HCT116 (cell line): ENCODE data around the gene INKA2. TPM values are rescaled to one million over a fixed set of nuclear protein-coding genes. Genes with fewer than 3 reads are reported as not detected.

Experiments
- ATAC-seq: fragments of 200-7000 bp; cut with Tn5 transposase; 2 replicates; pipeline ENCODE4 v1.9.1; 2020; ENCODE audit warnings: mild to moderate bottlenecking, moderate library complexity
- BruUV-seq: library from RNA; stranded (reverse); fragments of 400-500 nt; replicated peaks from 2 replicates; lab custom pipeline; 2021; lab: Mats Ljungman, UMichigan
- CTCF ChIA-PET: fragments of 300-600 bp; sonication (Branson Sonifier 250); formaldehyde crosslinking; loops from one replicate; lab custom pipeline; 2021; ENCODE audit warnings: antibody characterized with exemption; lab: Charles Lee
- POLR2A ChIA-PET: fragments of 300-600, 350-600 bp; sonication (Branson Sonifier 250); formaldehyde crosslinking; loops from one replicate; lab custom pipeline; 2021; ENCODE audit warnings: antibody characterized with exemption; lab: Charles Lee
- RAD21 ChIA-PET, 2 experiments: fragments of 300-600 bp; sonication (Branson Sonifier 250); formaldehyde crosslinking; loops; one replicate each; lab custom pipeline; 2023; ENCODE audit warnings: low total read pairs in 2 of 2; ENCODE audit not compliant: uncharacterized antibody in 2 of 2, unreplicated experiment in 2 of 2, low non-redundant PET in 1 of 2; lab: Charles Lee
- DNase-seq: peaks from one replicate; pipeline ENCODE4 v3.0.0-alpha.2; 2010; ENCODE audit warnings: low read depth, low spot score
- H2AFZ ChIP-seq: fragments of 200-600 bp; shearing (Covaris generic), sonication (generic); 2 replicates; pipeline ENCODE4 v1.6.1; 2017; ENCODE audit warnings: low read depth, mixed run types, mixed read lengths, antibody characterized with exemption, low read length; ENCODE audit not compliant: poor library complexity, severe bottlenecking
- H3K27ac ChIP-seq: 2 replicates; pipeline ENCODE4 v1.5.1; 2012; ENCODE audit warnings: low read depth, low read length
- H3K27me3 ChIP-seq: fragments of 200-600 bp; sonication (generic); 2 replicates; pipeline ENCODE4 v1.6.1; 2016; ENCODE audit warnings: mixed run types, low read length, mixed read lengths; ENCODE audit not compliant: insufficient read depth
- H3K36me3 ChIP-seq, 2 experiments: fragments of 200-500 bp in 1 of 2; fragments of 200-600 bp in 1 of 2; sonication (Bioruptor generic) in 1 of 2; sonication (generic) in 1 of 2; 2 replicates each; pipeline versions ENCODE4 v1.5.1 to v1.6.1; 2014 to 2016; ENCODE audit warnings: low read length in 2 of 2, inconsistent platforms in 1 of 2, mixed read lengths in 1 of 2, mixed run types in 1 of 2; ENCODE audit not compliant: insufficient read depth in 2 of 2, control insufficient read depth in 1 of 2
- H3K4me1 ChIP-seq, 2 experiments: fragments of 200-600 bp in 1 of 2; sonication (generic) in 1 of 2; 2 replicates each; pipeline versions ENCODE4 v1.5.1 to v1.6.1; 2012 to 2017; ENCODE audit warnings: low read length in 2 of 2, inconsistent platforms in 1 of 2, mild to moderate bottlenecking in 1 of 2, mixed read lengths in 1 of 2, mixed run types in 1 of 2, moderate library complexity in 1 of 2; ENCODE audit not compliant: insufficient read depth in 2 of 2, control insufficient read depth in 1 of 2
- H3K4me2 ChIP-seq: fragments of 200-600 bp; sonication (generic); 2 replicates; pipeline ENCODE4 v1.6.1; 2017; ENCODE audit warnings: mixed run types, low read length, mixed read lengths
- H3K4me3 ChIP-seq, 2 experiments: fragments of 200-600 bp in 1 of 2; sonication (generic) in 1 of 2; replicated peaks in 1 of 2; 2 replicates each; pipeline ENCODE4 v1.5.1; 2011 to 2016; ENCODE audit warnings: low read length in 2 of 2, control low read depth in 1 of 2, low read depth in 1 of 2, mild to moderate bottlenecking in 1 of 2, mixed read lengths in 1 of 2, mixed run types in 1 of 2
- H3K79me2 ChIP-seq: fragments of 200-600 bp; sonication (generic); 2 replicates; pipeline ENCODE4 v1.6.1; 2017; ENCODE audit warnings: mild to moderate bottlenecking, mixed run types, low read length, moderate library complexity, mixed read lengths; ENCODE audit not compliant: insufficient read depth
- H3K9ac ChIP-seq: fragments of 200-600 bp; sonication (generic); 2 replicates; pipeline ENCODE4 v1.6.1; 2016; ENCODE audit warnings: low read length, mixed read lengths
- H3K9me2 ChIP-seq: fragments of 200-600 bp; sonication (generic), shearing (Covaris generic); 2 replicates; pipeline ENCODE4 v1.6.1; 2017; ENCODE audit warnings: mixed run types, mild to moderate bottlenecking, moderate library complexity; ENCODE audit not compliant: insufficient read depth
- H3K9me3 ChIP-seq, 2 experiments: fragments of 200-500 bp in 1 of 2; fragments of 200-600 bp in 1 of 2; sonication (Bioruptor generic) in 1 of 2; sonication (generic) in 1 of 2; 2 replicates each; pipeline ENCODE4 v1.6.1; 2014 to 2017; ENCODE audit warnings: low read length in 2 of 2, mixed read lengths in 2 of 2, inconsistent platforms in 1 of 2, low read depth in 1 of 2, mild to moderate bottlenecking in 1 of 2, mixed run types in 1 of 2, moderate library complexity in 1 of 2; ENCODE audit not compliant: control insufficient read depth in 1 of 2, insufficient read depth in 1 of 2
- H4K20me1 ChIP-seq: fragments of 200-600 bp; sonication (generic), shearing (Covaris generic); 2 replicates; pipeline ENCODE4 v1.6.1; 2017; ENCODE audit warnings: mixed run types, mild to moderate bottlenecking, moderate library complexity; ENCODE audit not compliant: insufficient read depth
- CEBPB ChIP-seq: IDR thresholded peaks from 2 replicates; pipeline ENCODE4 v1.6.1; 2012; ENCODE audit warnings: low read depth
- EZH2phosphoT487 ChIP-seq: fragments of 200-600 bp; IDR thresholded peaks from 2 replicates; pipeline ENCODE4 v1.6.1; 2018; ENCODE audit warnings: antibody characterized with exemption, borderline replicate concordance
- TCF7L2 ChIP-seq: IDR thresholded peaks from 2 replicates; pipeline ENCODE4 v1.7.0; 2011; ENCODE audit warnings: borderline replicate concordance, inconsistent platforms; ENCODE audit not compliant: insufficient read depth, insufficient read length; ENCODE audit errors: extremely low read depth
- ZFX ChIP-seq: fragments of 450-650 bp; IDR thresholded peaks from 2 replicates; pipeline ENCODE4 v1.6.1; 2017
- ZNF274 ChIP-seq: fragments of 200-500 bp; sonication (Bioruptor generic); IDR thresholded peaks from 2 replicates; pipeline ENCODE4 v1.6.1; 2014; ENCODE audit warnings: mild to moderate bottlenecking, low read depth, low read length, inconsistent platforms
- intact Hi-C: fragments of 100-400 bp; cut with micrococcal nuclease; formaldehyde crosslinking; loops from 2 replicates; pipeline ENCODE4 v1.10.0; 2022
- total RNA-seq: library from RNA; stranded (reverse); gene quantifications from one replicate; pipeline ENCODE4 v1.2.1, GENCODE V29; 2021; ENCODE audit not compliant: unreplicated experiment
- TF ChIP-seq, protein P1 (sequence below), 3 experiments: fragments of 200-600 bp in 1 of 3; sonication (generic) in 1 of 3; IDR thresholded peaks in 2 of 3; conservative IDR thresholded peaks in 1 of 3; 2 replicates each; pipeline ENCODE4 v1.5.1; 2012 to 2017; ENCODE audit warnings: low read depth in 2 of 3, low read length in 2 of 3, antibody characterized with exemption in 1 of 3, borderline replicate concordance in 1 of 3, control low read depth in 1 of 3, mild to moderate bottlenecking in 1 of 3, mixed read lengths in 1 of 3, mixed run types in 1 of 3, moderate library complexity in 1 of 3; ENCODE audit not compliant: insufficient read depth in 1 of 3
- TF ChIP-seq, protein P2 (sequence below): IDR thresholded peaks from 2 replicates; pipeline ENCODE4 v1.6.1; 2012

The INKA2 gene
- total RNA-seq, 1 experiment from 2014 or later, result 4.0 TPM

DNA sequence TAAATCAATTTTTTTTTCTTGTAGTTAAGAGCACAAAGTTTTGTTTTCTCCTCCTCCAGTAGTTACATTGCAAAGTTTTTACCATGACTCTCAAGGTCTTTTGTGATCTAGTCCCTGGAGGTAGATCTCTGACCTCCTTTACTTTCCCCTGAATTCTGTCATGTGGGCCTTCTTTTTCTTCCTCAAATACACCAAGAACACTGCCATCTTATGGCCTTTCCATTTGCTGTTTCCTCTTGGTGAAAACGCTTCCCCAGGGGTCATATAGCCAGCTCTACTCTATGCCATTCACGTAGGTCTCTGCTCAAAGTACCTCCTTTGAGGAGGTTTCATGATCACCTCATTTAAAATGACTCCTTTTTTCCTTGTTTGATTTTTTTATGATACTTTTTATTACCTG, 19.2 kb upstream of the INKA2 start:
- Histone ChIP-seq H3K27me3 (no peaks in the 10 kb centered on the region), H3K79me2 (peaks cover 49% of the 10 kb centered on the region), H3K9ac (no peak overlapping the region), H3K4me1 (peaks cover 11 to 18% of the 10 kb centered on the region in 2 experiments), H3K9me2 (no peaks in the 10 kb centered on the region), H2AFZ (no peak overlapping the region), H3K4me2 (no peak overlapping the region), H3K27ac (no peak overlapping the region), H3K4me3 (no peak overlapping the region)
- intact Hi-C loops, result no loop called here
- BruUV-seq, result no TSS peak
- no peak for DNase-seq
- RAD21 ChIA-PET, result no interaction called here
- POLR2A ChIA-PET, result no interaction called here
- TF ChIP-seq, protein P1, sequence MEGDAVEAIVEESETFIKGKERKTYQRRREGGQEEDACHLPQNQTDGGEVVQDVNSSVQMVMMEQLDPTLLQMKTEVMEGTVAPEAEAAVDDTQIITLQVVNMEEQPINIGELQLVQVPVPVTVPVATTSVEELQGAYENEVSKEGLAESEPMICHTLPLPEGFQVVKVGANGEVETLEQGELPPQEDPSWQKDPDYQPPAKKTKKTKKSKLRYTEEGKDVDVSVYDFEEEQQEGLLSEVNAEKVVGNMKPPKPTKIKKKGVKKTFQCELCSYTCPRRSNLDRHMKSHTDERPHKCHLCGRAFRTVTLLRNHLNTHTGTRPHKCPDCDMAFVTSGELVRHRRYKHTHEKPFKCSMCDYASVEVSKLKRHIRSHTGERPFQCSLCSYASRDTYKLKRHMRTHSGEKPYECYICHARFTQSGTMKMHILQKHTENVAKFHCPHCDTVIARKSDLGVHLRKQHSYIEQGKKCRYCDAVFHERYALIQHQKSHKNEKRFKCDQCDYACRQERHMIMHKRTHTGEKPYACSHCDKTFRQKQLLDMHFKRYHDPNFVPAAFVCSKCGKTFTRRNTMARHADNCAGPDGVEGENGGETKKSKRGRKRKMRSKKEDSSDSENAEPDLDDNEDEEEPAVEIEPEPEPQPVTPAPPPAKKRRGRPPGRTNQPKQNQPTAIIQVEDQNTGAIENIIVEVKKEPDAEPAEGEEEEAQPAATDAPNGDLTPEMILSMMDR (IDR thresholded peaks at IDR 0.05 in 2 of 3, conservative IDR thresholded peaks at IDR 0.05 in 1 of 3; ENCODE audit: borderline replicate concordance in 1 of 3, insufficient read depth in 1 of 3, low read depth in 2 of 3, low read length in 2 of 3), result peak in 1 of 3 experiments; percentile 27; a peak in 1 of 6 replicates
- TF ChIP-seq CEBPB, result no peak
- TF ChIP-seq, protein P2, sequence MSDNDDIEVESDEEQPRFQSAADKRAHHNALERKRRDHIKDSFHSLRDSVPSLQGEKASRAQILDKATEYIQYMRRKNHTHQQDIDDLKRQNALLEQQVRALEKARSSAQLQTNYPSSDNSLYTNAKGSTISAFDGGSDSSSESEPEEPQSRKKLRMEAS, result no peak
- TF ChIP-seq, all 23 proteins: peak for 1
- Histone ChIP-seq H3K36me3 (peaks cover 26 to 36% of the 10 kb centered on the region in 2 experiments), H4K20me1 (no peaks in the 10 kb centered on the region), H3K9me3 (no peaks in the 10 kb centered on the region)
- CTCF ChIA-PET, result interaction anchor here (0.6 kb wide), 1 partner anchor 250 kb away, joined by 3 read pairs; no protein-coding TSS in a partner anchor
- no peak for ATAC-seq

- no TSS peak for BruUV-seq
- Histone ChIP-seq H4K20me1 (no peaks in the 10 kb centered on the region), H3K36me3 (peaks cover 8 to 18% of the 10 kb centered on the region in 2 experiments), H3K9ac (peak overlapping the region; percentile 90), H3K4me2 (peak overlapping the region; percentile 84), H3K27me3 (no peaks in the 10 kb centered on the region), H3K9me2 (no peaks in the 10 kb centered on the region), H3K79me2 (peaks cover 44% of the 10 kb centered on the region), H3K27ac (peak overlapping the region; percentile 89), H3K9me3 (no peaks in the 10 kb centered on the region), H2AFZ (no peak overlapping the region), H3K4me1 (peaks cover 11 to 18% of the 10 kb centered on the region in 2 experiments), H3K4me3 (peak overlapping the region; percentile 68 to 83)
- DNase-seq (no peak), ATAC-seq (peak; percentile 34)
- no peak for TF ChIP-seq EZH2phosphoT487
- no peak for TF ChIP-seq ZNF274
- no peak for TF ChIP-seq CEBPB
- TF ChIP-seq TCF7L2, result no peak
- TF ChIP-seq ZFX, result peak; percentile 59
- intact Hi-C loops, result no loop called here
- ChIA-PET POLR2A (no interaction called here), RAD21 (interaction anchor here in 1 of 2 experiments (1.6 kb wide), 1 partner anchor 8 kb away, joined by 3 read pairs; no protein-coding TSS in a partner anchor), CTCF (interaction anchor here (0.7 to 2.6 kb wide), 6 partner anchors 9 to 274 kb away, joined by 3 to 8 read pairs (median 4); no protein-coding TSS in a partner anchor)
These were observed 16.9 kb upstream of the INKA2 start for GRCh38 chr1:111756124-111756513.
